ENCODE measurements around the gene TJAP1. TPM values are rescaled to one million over a fixed set of nuclear protein-coding genes. Genes with fewer than 3 reads are reported as not detected.

The TJAP1 gene, protein sequence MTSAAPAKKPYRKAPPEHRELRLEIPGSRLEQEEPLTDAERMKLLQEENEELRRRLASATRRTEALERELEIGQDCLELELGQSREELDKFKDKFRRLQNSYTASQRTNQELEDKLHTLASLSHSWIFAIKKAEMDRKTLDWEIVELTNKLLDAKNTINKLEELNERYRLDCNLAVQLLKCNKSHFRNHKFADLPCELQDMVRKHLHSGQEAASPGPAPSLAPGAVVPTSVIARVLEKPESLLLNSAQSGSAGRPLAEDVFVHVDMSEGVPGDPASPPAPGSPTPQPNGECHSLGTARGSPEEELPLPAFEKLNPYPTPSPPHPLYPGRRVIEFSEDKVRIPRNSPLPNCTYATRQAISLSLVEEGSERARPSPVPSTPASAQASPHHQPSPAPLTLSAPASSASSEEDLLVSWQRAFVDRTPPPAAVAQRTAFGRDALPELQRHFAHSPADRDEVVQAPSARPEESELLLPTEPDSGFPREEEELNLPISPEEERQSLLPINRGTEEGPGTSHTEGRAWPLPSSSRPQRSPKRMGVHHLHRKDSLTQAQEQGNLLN
- 9.2 TPM for polyA plus RNA-seq (2012; ENCODE audit: missing spikeins)

DNA sequence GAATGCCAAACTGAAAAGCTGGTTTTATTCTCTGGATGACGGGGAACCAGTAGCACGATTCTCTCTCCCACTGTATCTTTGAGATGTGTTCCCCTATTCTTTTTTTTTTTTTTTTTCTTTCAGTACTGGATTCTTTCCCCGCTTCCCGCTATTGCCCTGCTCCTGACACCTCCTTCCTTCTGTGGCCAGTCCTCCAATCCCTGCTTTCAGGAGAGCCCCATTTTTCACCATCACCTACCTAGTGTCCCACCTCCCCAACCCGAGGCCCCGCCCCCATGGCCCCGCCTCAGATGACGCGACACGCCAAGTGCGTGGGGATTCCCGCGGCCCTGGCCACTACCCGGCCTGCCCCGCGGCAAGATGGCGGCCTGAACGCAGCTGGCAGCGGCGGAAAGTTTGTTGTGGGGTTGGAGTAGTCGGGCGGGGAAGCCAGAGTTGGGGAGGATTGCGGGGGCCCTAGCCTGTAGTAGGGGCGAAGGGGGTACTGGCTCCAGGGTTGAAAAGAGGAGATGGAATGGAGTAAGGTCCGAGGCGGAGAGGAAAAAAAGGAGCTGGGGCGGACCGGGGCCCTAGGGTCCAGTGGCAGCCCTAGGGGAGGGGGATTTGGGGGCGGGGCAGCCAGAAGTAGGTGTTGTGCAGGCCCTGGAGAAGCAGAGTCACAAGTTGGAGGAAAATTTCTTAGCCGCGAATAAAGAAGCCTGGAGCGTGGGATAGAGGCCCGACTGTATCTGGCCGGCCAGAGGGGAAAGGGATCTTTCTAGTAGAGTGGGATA is at the start of gene TJAP1:
TJAP1 (plus strand) TSS at position 336 of the 773 bp plus-strand sequence. CDS start 21,432 bp downstream, outside the sequence.
- FAIRE-seq (peak; percentile 97), DNase-seq (ENCODE audit: insufficient read length) (peak; percentile 96)
- TF ChIP-seq TAF1 (IDR thresholded peaks at IDR 0.05; ENCODE audit: borderline replicate concordance, low read depth, low read length) = peak; percentile 92
- peak; percentile 66; the same call in 1 of the 2 replicates for TF ChIP-seq POLR2AphosphoS5 (IDR thresholded peaks at IDR 0.05; ENCODE audit: low read depth, low read length)
- TF ChIP-seq POLR2A (IDR thresholded peaks at IDR 0.05; ENCODE audit: low read depth, low read length) = peak; percentile 81

DNA sequence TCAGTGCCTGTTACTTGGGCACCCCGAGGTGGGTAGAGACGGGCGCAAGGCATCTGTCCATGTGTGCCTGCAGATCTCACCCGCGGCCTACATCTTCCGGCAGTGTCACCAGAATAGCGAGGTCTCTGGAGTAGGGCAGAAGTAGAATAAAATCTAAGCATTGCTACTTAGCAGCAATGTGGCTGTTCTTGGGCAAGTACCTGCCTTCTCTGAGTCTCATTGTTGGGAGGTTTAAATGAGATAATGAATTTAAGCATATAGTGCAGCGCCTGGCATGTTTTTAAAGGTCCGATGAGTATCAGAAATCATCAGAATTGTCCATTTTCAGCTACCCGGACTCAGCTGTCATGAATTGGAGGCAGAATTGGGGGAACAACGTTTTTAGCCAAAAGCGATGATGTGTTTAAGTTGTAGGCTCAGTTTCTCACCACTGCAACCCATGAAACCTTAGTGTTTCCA is 49.2 kb upstream of the TJAP1 start:
- TF ChIP-seq POLR2AphosphoS5 (IDR thresholded peaks at IDR 0.05; ENCODE audit: low read depth, low read length) = no peak
- TF ChIP-seq TAF1 (IDR thresholded peaks at IDR 0.05; ENCODE audit: borderline replicate concordance, low read depth, low read length) = no peak
- TF ChIP-seq POLR2A (IDR thresholded peaks at IDR 0.05; ENCODE audit: low read depth, low read length) = no peak
- DNase-seq (ENCODE audit: insufficient read length) (no peak), FAIRE-seq (no peak)

DNA sequence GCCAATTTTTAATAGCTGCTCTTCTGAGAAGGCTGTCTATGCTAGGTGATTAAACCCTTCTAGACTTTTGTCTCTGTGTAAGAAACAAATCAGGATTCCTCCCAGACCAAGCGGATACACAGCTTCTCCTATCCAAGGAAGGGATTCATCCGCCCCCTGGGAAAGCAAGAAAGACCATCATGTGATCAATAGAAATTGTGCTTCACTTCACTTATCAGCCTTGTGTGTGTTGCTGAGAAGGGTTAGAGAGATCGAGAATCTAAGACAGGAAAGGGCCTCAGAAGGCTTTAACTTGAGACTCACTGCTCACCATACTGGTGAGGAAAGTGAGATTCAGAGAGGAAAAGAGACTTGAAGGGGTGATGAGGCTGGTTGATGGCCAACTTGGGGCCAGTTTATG is 48.5 kb upstream of the TJAP1 start:
- no peak for DNase-seq (ENCODE audit: insufficient read length)
- TF ChIP-seq TAF1 (IDR thresholded peaks at IDR 0.05; ENCODE audit: borderline replicate concordance, low read depth, low read length) (no peak), POLR2AphosphoS5 (IDR thresholded peaks at IDR 0.05; ENCODE audit: low read depth, low read length) (no peak), POLR2A (IDR thresholded peaks at IDR 0.05; ENCODE audit: low read depth, low read length) (no peak)
- no peak for FAIRE-seq

DNA sequence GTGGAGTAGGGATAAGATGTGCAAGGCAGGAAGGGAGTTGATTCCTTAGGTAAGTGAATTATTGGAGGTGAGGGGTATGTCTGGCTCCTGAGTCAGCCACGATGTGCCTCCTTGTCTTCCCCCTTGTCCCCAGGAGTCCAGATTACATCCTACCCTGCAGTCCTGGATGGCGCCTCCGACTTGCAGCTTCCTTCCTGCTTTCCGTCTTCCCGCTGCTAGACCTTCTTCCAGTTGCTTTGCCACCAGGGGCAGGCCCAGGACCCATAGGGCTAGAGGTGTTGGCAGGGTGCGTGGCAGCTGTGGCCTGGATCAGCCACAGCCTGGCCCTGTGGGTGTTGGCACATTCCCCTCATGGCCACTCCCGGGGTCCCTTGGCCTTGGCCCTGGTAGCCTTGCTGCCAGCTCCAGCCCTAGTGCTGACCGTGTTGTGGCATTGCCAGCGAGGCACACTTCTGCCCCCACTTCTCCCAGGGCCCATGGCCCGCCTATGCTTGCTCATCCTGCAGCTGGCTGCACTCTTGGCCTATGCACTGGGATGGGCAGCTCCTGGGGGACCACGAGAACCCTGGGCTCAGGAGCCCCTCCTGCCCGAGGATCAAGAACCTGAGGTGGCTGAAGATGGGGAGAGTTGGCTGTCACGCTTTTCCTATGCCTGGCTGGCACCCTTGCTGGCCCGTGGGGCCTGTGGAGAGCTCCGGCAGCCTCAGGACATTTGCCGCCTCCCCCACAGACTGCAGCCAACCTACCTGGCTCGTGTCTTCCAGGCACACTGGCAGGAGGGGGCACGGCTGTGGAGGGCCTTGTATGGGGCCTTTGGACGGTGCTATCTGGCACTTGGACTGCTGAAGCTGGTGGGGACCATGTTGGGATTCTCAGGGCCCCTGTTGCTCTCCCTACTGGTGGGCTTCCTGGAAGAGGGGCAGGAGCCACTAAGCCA is 45.1 kb upstream of the TJAP1 start:
- no peak for TF ChIP-seq POLR2A (IDR thresholded peaks at IDR 0.05; ENCODE audit: low read depth, low read length)
- TF ChIP-seq TAF1 (IDR thresholded peaks at IDR 0.05; ENCODE audit: borderline replicate concordance, low read depth, low read length) = no peak
- TF ChIP-seq POLR2AphosphoS5 (IDR thresholded peaks at IDR 0.05; ENCODE audit: low read depth, low read length) = no peak
- DNase-seq (ENCODE audit: insufficient read length) (no peak), FAIRE-seq (no peak)

DNA sequence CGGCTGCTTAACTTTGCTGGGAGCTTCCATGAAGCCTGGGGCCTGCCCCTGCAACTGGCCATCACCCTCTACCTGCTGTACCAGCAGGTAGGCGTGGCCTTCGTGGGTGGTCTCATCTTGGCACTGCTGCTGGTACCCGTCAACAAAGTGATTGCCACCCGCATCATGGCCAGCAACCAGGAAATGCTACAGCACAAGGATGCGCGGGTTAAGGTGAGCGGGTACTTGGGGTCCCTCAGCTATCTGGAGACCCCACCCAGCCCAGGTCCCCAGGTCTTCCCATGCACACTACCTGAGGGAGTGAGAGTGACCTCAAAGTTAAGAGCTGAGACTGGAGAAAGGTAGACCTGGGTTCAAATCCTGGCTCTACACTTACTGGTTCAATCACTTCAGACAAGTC is 44.2 kb upstream of the TJAP1 start:
- FAIRE-seq (no peak), DNase-seq (ENCODE audit: insufficient read length) (no peak)
- TF ChIP-seq POLR2A (IDR thresholded peaks at IDR 0.05; ENCODE audit: low read depth, low read length) = no peak
- TF ChIP-seq TAF1 (IDR thresholded peaks at IDR 0.05; ENCODE audit: borderline replicate concordance, low read depth, low read length) = no peak
- TF ChIP-seq POLR2AphosphoS5 (IDR thresholded peaks at IDR 0.05; ENCODE audit: low read depth, low read length) = no peak

DNA sequence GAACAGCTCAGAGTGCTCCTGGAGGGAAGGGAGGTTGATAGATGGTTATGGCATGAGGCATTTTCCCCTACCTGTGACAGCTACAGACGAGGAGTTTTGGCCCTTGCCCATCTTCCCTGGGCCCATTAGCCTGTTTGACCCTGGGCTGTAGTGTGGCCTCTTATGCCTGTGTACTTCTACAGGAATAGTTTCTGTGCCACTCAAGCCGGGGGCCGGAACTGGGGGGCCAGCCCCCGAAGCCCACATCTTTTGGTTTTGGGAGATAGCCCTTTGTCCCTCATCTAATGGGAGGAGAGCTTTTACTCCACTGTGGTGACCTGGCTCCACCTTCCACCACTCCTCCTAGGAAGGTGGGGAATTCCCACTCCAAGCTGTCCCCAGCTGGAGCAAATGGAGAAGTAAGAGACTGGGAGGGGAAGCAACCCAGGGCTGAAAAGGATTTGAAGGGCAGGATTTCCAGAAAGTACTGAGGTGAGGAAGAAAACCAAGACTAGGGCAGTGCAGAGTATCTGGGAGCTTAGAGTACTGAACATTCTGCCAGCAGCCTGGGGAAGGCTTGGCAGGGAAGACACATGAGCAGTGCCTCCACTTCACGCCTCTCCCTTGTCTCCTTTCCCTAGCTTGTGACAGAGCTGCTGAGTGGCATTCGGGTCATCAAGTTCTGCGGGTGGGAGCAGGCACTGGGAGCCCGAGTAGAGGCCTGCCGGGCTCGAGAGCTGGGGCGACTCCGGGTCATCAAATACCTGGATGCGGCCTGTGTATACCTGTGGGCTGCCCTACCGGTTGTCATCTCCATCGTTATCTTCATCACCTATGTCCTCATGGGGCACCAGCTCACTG is 43.1 kb upstream of the TJAP1 start:
- DNase-seq (ENCODE audit: insufficient read length) (no peak), FAIRE-seq (no peak)
- TF ChIP-seq POLR2AphosphoS5 (IDR thresholded peaks at IDR 0.05; ENCODE audit: low read depth, low read length) = no peak
- no peak for TF ChIP-seq TAF1 (IDR thresholded peaks at IDR 0.05; ENCODE audit: borderline replicate concordance, low read depth, low read length)
- TF ChIP-seq POLR2A (IDR thresholded peaks at IDR 0.05; ENCODE audit: low read depth, low read length) = no peak

DNA sequence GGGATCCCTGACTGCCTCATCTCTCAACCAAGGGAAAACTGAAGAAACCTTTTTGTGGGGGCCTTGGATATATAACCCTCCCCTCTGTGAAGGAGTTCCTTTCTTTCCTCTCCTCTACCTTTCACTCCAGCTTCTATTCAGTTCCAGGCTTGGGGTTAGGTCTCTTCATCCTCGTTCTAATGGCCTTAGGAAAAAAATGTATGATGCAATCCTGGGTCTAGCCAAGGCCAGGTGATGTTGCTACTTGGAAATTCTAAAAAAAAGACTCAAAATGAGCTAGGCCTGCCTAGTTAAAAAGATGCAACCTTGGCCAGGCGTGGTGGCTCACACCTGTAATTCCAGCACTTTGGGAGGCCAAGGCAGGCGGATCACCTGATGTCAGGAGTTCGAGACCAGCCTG is 42.4 kb upstream of the TJAP1 start:
- no peak for FAIRE-seq
- TF ChIP-seq POLR2A (IDR thresholded peaks at IDR 0.05; ENCODE audit: low read depth, low read length) = no peak
- no peak for TF ChIP-seq TAF1 (IDR thresholded peaks at IDR 0.05; ENCODE audit: borderline replicate concordance, low read depth, low read length)
- TF ChIP-seq POLR2AphosphoS5 (IDR thresholded peaks at IDR 0.05; ENCODE audit: low read depth, low read length) = no peak
- DNase-seq (ENCODE audit: insufficient read length) = no peak

DNA sequence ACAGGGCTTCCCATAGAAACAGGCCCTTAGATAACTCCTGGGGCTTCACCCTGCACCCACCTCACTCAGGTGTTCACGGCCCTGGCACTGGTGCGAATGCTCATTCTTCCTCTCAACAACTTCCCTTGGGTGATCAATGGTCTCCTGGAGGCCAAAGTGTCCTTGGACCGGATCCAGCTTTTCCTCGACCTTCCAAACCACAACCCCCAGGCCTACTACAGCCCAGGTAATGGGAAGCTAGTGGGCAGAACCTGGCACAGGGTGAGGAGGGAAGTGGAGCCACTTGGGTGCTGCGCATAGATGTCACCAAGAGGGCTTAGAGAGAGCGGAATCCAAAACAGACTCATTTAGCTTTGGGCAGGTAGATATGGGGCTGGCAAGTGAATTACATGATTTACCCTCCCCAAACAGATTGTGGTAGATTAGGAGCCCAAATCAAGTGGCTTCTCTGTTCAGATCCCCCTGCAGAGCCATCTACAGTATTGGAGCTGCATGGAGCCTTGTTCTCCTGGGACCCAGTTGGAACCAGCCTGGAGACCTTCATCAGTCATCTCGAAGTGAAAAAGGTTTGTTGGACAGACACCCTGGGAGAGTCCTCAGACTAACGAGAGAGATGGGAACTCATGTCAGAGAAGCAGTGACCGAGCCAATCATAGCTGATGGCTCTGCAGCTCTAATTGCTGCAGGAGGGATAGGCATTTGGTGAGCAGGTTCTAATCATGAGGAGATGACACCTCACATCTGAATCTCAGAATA is 41.5 kb upstream of the TJAP1 start:
- no peak for TF ChIP-seq TAF1 (IDR thresholded peaks at IDR 0.05; ENCODE audit: borderline replicate concordance, low read depth, low read length)
- no peak for TF ChIP-seq POLR2AphosphoS5 (IDR thresholded peaks at IDR 0.05; ENCODE audit: low read depth, low read length)
- no peak for TF ChIP-seq POLR2A (IDR thresholded peaks at IDR 0.05; ENCODE audit: low read depth, low read length)
- DNase-seq (ENCODE audit: insufficient read length) = no peak
- FAIRE-seq = no peak

DNA sequence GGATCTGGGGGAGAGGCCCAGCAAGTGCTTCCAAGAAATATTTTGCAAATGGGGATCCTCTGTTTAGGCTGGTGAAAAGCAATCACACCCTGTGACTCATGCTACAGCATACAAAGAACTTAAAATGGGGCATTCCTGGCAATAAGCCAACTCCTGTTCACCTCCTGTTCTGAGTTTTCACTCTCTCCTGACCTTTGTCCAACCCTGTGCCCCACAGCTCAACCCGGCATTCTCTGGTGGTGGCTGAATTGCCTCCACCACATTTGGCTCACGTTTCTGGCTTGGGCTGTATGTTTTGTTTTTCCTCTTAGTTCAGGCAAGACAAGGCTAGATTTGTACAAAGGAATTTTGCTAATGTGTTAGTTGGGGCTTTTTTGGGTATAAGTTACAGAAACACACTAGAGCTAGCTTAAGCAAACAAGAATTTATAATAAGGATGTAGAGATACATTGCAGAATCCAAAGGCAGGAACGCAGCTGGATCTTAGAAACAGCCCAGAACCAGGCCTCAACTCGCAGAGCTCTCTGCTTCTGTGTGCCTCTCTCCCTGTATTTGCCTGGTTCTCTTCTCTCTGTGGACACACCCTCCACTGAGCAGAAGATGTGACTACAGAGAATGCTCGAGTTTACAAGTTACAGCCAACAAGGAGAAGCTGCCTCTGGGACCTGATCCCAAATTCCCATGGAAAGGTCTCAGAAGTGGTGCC is 40.6 kb upstream of the TJAP1 start:
- FAIRE-seq = no peak
- no peak for TF ChIP-seq POLR2AphosphoS5 (IDR thresholded peaks at IDR 0.05; ENCODE audit: low read depth, low read length)
- TF ChIP-seq TAF1 (IDR thresholded peaks at IDR 0.05; ENCODE audit: borderline replicate concordance, low read depth, low read length) = no peak
- no peak for TF ChIP-seq POLR2A (IDR thresholded peaks at IDR 0.05; ENCODE audit: low read depth, low read length)
- no peak for DNase-seq (ENCODE audit: insufficient read length)
